H1 (cell line): ENCODE results near the gene TBC1D16. TPM values are rescaled to one million over a fixed set of nuclear protein-coding genes. Genes with fewer than 3 reads are reported as not detected.

Source experiments
- CTCF ChIA-PET: fragments of 300-600 bp; sonication (Branson Sonifier 250); formaldehyde crosslinking; loops from one replicate; lab custom pipeline; 2021; ENCODE audit not compliant: partially characterized antibody; lab: Charles Lee
- POLR2A ChIA-PET: fragments of 300-600 bp; sonication (Branson Sonifier 250); formaldehyde crosslinking; loops from one replicate; lab custom pipeline; 2021; ENCODE audit warnings: inconsistent platforms; ENCODE audit not compliant: partially characterized antibody; lab: Charles Lee
- DNase-seq, 2 experiments: peaks; one replicate each; pipeline versions ENCODE4 v3.0.0 to v3.0.0-alpha.2; 2010 to 2022; ENCODE audit warnings: low spot score in 2 of 2, low read depth in 1 of 2, mixed read lengths in 1 of 2
- FAIRE-seq: peaks from 2 replicates; lab custom pipeline; 2011; peaks lifted over from hg19 to GRCh38; lab: Jason Lieb, UNC
- H2AFZ ChIP-seq: 2 replicates; pipeline ENCODE4 v1.8.1; 2012; ENCODE audit warnings: low read length, inconsistent platforms
- H2AK5ac ChIP-seq: 2 replicates; pipeline ENCODE4 v1.6.1; 2013; ENCODE audit warnings: low read depth, low read length
- H2BK120ac ChIP-seq: replicated peaks from 2 replicates; pipeline ENCODE3; 2013; ENCODE audit warnings: low read depth, low read length, inconsistent platforms
- H2BK12ac ChIP-seq: 2 replicates; pipeline ENCODE4 v1.6.1; 2013; ENCODE audit warnings: low read depth, low read length
- H2BK15ac ChIP-seq: 2 replicates; pipeline ENCODE4 v1.6.1; 2013; ENCODE audit warnings: low read length
- H2BK20ac ChIP-seq: 2 replicates; pipeline ENCODE4 v1.6.1; 2013; ENCODE audit warnings: low read length
- H2BK5ac ChIP-seq: 2 replicates; pipeline ENCODE4 v1.6.1; 2013; ENCODE audit warnings: low read depth, low read length
- H3K14ac ChIP-seq: 2 replicates; pipeline ENCODE4 v1.6.1; 2013; ENCODE audit warnings: inconsistent platforms; ENCODE audit not compliant: insufficient read length
- H3K18ac ChIP-seq: 2 replicates; pipeline ENCODE4 v1.6.1; 2013; ENCODE audit warnings: low read length; ENCODE audit errors: extremely low read depth
- H3K23ac ChIP-seq: 2 replicates; pipeline ENCODE4 v1.6.1; 2013; ENCODE audit warnings: inconsistent platforms; ENCODE audit not compliant: insufficient read length
- H3K23me2 ChIP-seq: 2 replicates; pipeline ENCODE4 v1.6.1; 2013; ENCODE audit warnings: low read depth, low read length
- H3K27ac ChIP-seq: 2 replicates; pipeline ENCODE4 v1.6.1; 2011; ENCODE audit warnings: low read depth, low read length, inconsistent platforms
- H3K27me3 ChIP-seq, 4 experiments: replicated peaks in 1 of 4; 1 replicate in 1 of 4; 2 replicates in 3 of 4; pipeline versions ENCODE4 v1.6.1 to v1.8.1; 2011 to 2013; ENCODE audit warnings: low read length in 3 of 4, mild to moderate bottlenecking in 3 of 4, inconsistent platforms in 2 of 4, mixed read lengths in 2 of 4, moderate library complexity in 1 of 4; ENCODE audit not compliant: control insufficient read depth in 3 of 4, insufficient read depth in 3 of 4; ENCODE audit errors: extremely low read depth in 1 of 4
- H3K36me3 ChIP-seq, 4 experiments: 2 replicates each; pipeline versions ENCODE4 v1.6.1 to v1.8.1; 2011 to 2013; ENCODE audit warnings: mild to moderate bottlenecking in 4 of 4, low read length in 3 of 4, moderate library complexity in 2 of 4, control low read depth in 1 of 4, inconsistent platforms in 1 of 4; ENCODE audit not compliant: insufficient read depth in 4 of 4, control insufficient read depth in 2 of 4
- H3K4ac ChIP-seq: replicated peaks from 2 replicates; pipeline ENCODE3; 2013; ENCODE audit warnings: low read length, low read depth, mixed read lengths, inconsistent platforms; ENCODE audit not compliant: insufficient read length
- H3K4me1 ChIP-seq, 4 experiments: replicated peaks in 1 of 4; 1 replicate in 1 of 4; 2 replicates in 3 of 4; pipeline versions ENCODE4 v1.6.1 to v1.8.1; 2011 to 2013; ENCODE audit warnings: low read length in 3 of 4, inconsistent platforms in 2 of 4, mixed read lengths in 1 of 4; ENCODE audit not compliant: insufficient read depth in 4 of 4, control insufficient read depth in 3 of 4
- H3K4me2 ChIP-seq, 2 experiments: 2 replicates each; pipeline versions ENCODE4 v1.6.1 to v1.8.1; 2011 to 2013; ENCODE audit warnings: low read depth in 2 of 2, low read length in 2 of 2, control low read depth in 1 of 2, inconsistent platforms in 1 of 2, mild to moderate bottlenecking in 1 of 2; ENCODE audit not compliant: insufficient read depth in 1 of 2
- H3K4me3 ChIP-seq, 4 experiments: fragments of 200-600, 300-600 bp in 1 of 4; sonication (generic), shearing (Covaris generic), sonication (Bioruptor Twin) in 1 of 4; 2 replicates each; pipeline versions ENCODE4 v1.5.1 to v1.8.1; 2011 to 2016; ENCODE audit warnings: low read length in 4 of 4, low read depth in 3 of 4, control low read depth in 2 of 4, inconsistent platforms in 2 of 4, mild to moderate bottlenecking in 2 of 4, mixed read lengths in 1 of 4, moderate library complexity in 1 of 4; ENCODE audit not compliant: insufficient read depth in 2 of 4; ENCODE audit errors: extremely low read depth in 1 of 4
- H3K56ac ChIP-seq: replicated peaks from 2 replicates; pipeline ENCODE3; 2013; ENCODE audit warnings: low read depth, mild to moderate bottlenecking, mixed read lengths, low read length, inconsistent platforms; ENCODE audit not compliant: insufficient read length
- H3K79me1 ChIP-seq: 2 replicates; pipeline ENCODE4 v1.6.1; 2013; ENCODE audit warnings: low read depth, low read length, control low read depth
- H3K79me2 ChIP-seq, 2 experiments: 2 replicates each; pipeline versions ENCODE4 v1.6.1 to v1.8.1; 2012 to 2013; ENCODE audit warnings: low read length in 2 of 2, mild to moderate bottlenecking in 2 of 2, inconsistent platforms in 1 of 2; ENCODE audit not compliant: insufficient read depth in 2 of 2, control insufficient read depth in 1 of 2
- H3K9ac ChIP-seq, 4 experiments: replicated peaks in 1 of 4; 1 replicate in 1 of 4; 2 replicates in 3 of 4; pipeline versions ENCODE4 v1.6.1 to v1.8.1; 2011 to 2013; ENCODE audit warnings: low read depth in 3 of 4, low read length in 3 of 4, control low read depth in 2 of 4, mild to moderate bottlenecking in 2 of 4, moderate library complexity in 2 of 4, inconsistent platforms in 1 of 4; ENCODE audit errors: extremely low read depth in 1 of 4
- H3K9me3 ChIP-seq, 2 experiments: 2 replicates each; pipeline versions ENCODE4 v1.6.1 to v1.8.1; 2012 to 2013; ENCODE audit warnings: mild to moderate bottlenecking in 2 of 2, moderate library complexity in 2 of 2, control low read depth in 1 of 2, inconsistent platforms in 1 of 2, low read depth in 1 of 2, low read length in 1 of 2, mixed read lengths in 1 of 2; ENCODE audit not compliant: insufficient read depth in 2 of 2
- H4K20me1 ChIP-seq, 2 experiments: replicated peaks in 1 of 2; 2 replicates each; pipeline versions ENCODE3 to v1.8.1; 2011 to 2013; ENCODE audit warnings: inconsistent platforms in 2 of 2, low read length in 2 of 2, mild to moderate bottlenecking in 1 of 2; ENCODE audit not compliant: insufficient read depth in 2 of 2, control insufficient read depth in 1 of 2
- H4K5ac ChIP-seq: 2 replicates; pipeline ENCODE4 v1.6.1; 2013; ENCODE audit warnings: low read length, low read depth, mixed read lengths, inconsistent platforms; ENCODE audit not compliant: insufficient read length
- H4K8ac ChIP-seq: 2 replicates; pipeline ENCODE4 v1.8.0; 2013; ENCODE audit warnings: mild to moderate bottlenecking, moderate library complexity, low read length, inconsistent platforms; ENCODE audit not compliant: insufficient read depth; ENCODE audit errors: extremely low read depth
- H4K91ac ChIP-seq: replicated peaks from 2 replicates; pipeline ENCODE3; 2013; ENCODE audit warnings: low read length, mixed read lengths, inconsistent platforms; ENCODE audit not compliant: insufficient read length
- BACH1 ChIP-seq: IDR thresholded peaks from 2 replicates; pipeline ENCODE4 v1.6.1; 2012; ENCODE audit warnings: low read length, improper control_type of control experiment
- CHD2 ChIP-seq: IDR thresholded peaks from 2 replicates; pipeline ENCODE4 v1.6.1; 2012; ENCODE audit warnings: low read length, improper control_type of control experiment
- KDM1A ChIP-seq: fragments of 200-600, 300-600 bp; sonication (generic); IDR thresholded peaks from 2 replicates; pipeline ENCODE4 v1.7.1; 2016; ENCODE audit warnings: mild to moderate bottlenecking, low read length, borderline replicate concordance
- NRF1 ChIP-seq: IDR thresholded peaks from 2 replicates; pipeline ENCODE4 v1.6.1; 2011; ENCODE audit warnings: mild to moderate bottlenecking, low read depth, low read length, improper control_type of control experiment
- RBBP5 ChIP-seq: IDR thresholded peaks from 2 replicates; pipeline ENCODE4 v1.7.1; 2012; ENCODE audit warnings: low read depth, mild to moderate bottlenecking, inconsistent platforms, low read length, moderate library complexity, borderline replicate concordance
- SP2 ChIP-seq: IDR thresholded peaks from 2 replicates; pipeline ENCODE4 v1.6.1; 2012; ENCODE audit warnings: mild to moderate bottlenecking, low read length, inconsistent platforms
- SP4 ChIP-seq: IDR thresholded peaks from 2 replicates; pipeline ENCODE4 v1.6.1; 2012; ENCODE audit warnings: low read length, inconsistent platforms
- SUZ12 ChIP-seq: fragments of 200-600 bp; sonication (generic); IDR thresholded peaks from 2 replicates; pipeline ENCODE4 v1.6.1; 2012; ENCODE audit warnings: mild to moderate bottlenecking, inconsistent platforms, low read length, moderate library complexity, mixed read lengths
- TAF1 ChIP-seq: IDR thresholded peaks from 2 replicates; pipeline ENCODE4 v1.6.1; 2011; ENCODE audit warnings: mild to moderate bottlenecking, low read depth, low read length
- WGBS, 2 experiments: shearing (Covaris generic) in 1 of 2; methylation state at CpG; one replicate each; pipeline versions ENCODE4 v1.1.6 to v1.1.7; 2013 to 2015; ENCODE audit warnings: low lambda C conversion rate in 2 of 2, mixed read lengths in 2 of 2, inconsistent platforms in 1 of 2, low coverage in 1 of 2, missing lambda C conversion rate in 1 of 2; ENCODE audit not compliant: insufficient replicate concordance in 2 of 2, insufficient coverage in 1 of 2, insufficient read length in 1 of 2; ENCODE audit errors: extremely low coverage in 1 of 2, missing lambda C conversion rate in 1 of 2; 5-methylcytosine and 5-hydroxymethylcytosine counted together
- polyA plus RNA-seq, 7 experiments: library from polyadenylated mRNA; depleted of rRNA in 3 of 7; stranded (reverse) in 5 of 7; unstranded in 2 of 7; fragments of >200 nt in 5 of 7; fragments of 200-250 nt in 2 of 7; gene quantifications; 1 replicate in 5 of 7; 2 replicates in 1 of 7; 4 replicates in 1 of 7; pipeline versions ENCODE4 v1.2.1 to v1.2.3, GENCODE V29; 2011 to 2013; ENCODE audit warnings: missing spikeins in 2 of 7, mixed read lengths in 2 of 7
- total RNA-seq: library from RNA; stranded (reverse); fragmentation: NEBNext Ultra II Directional; extraction: Animal tissue kit (Norgen Biotek cat#: 25700); gene quantifications from 2 replicates; pipeline ENCODE4 v1.2.1, GENCODE V29; 2021
- TF ChIP-seq, protein P1 (sequence below): IDR thresholded peaks from 2 replicates; pipeline ENCODE4 v1.6.1; 2012; ENCODE audit warnings: low read length, inconsistent platforms

TBC1D16 gene
- total and polyA plus RNA-seq, 2 of the 8 experiments (the other 6 are each of a cell fraction or from before 2014, with no cell fraction given): 21.1 to 109 TPM

DNA sequence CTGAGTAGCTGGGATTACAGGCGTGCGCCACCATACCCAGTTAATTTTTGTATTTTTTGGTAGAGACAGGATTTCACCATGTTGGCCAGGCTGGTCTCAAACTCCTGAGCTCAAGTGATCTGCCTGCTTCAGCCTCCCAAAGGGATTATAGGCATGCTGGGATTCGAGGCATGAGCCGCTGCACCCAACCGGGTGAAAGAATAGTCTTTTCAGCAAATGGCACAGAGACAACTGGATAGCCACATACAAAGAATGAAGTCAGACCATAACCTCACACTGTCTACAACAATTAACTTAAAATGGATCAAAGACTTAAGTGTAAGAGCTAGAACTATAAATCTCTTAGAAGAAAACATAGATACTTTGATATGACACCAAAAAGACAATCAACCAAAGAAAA is 67.6 kb downstream of the TBC1D16 start:
- Histone ChIP-seq H3K4me2 (no peak overlapping the region), H2BK12ac (no peak overlapping the region), H4K8ac (no peak overlapping the region), H3K79me2 (peaks cover 0 to 15% of the 10 kb centered on the region in 2 experiments; a peak in 2 of 4 replicates), H2BK120ac (no peak overlapping the region), H2BK15ac (no peak overlapping the region), H2BK20ac (no peak overlapping the region), H4K91ac (no peak overlapping the region), H3K14ac (no peak overlapping the region), H3K4me1 (peaks cover 0 to 3% (median 1%) of the 10 kb centered on the region in 4 experiments; a peak in 3 of 7 replicates), H3K79me1 (peaks cover 5% of the 10 kb centered on the region; the same call in 1 of the 2 replicates), H3K23ac (no peak overlapping the region), H2BK5ac (no peak overlapping the region), H3K56ac (no peak overlapping the region), H3K4me3 (no peak overlapping the region), H3K4ac (no peak overlapping the region), H3K36me3 (peaks cover 0 to 6% (median 2%) of the 10 kb centered on the region in 4 experiments; a peak in 2 of 8 replicates), H4K5ac (no peak overlapping the region), H3K27ac (no peak overlapping the region), H2AFZ (no peak overlapping the region)
- no peak for FAIRE-seq
- POLR2A ChIA-PET: interaction anchor here (1.3 to 3.6 kb wide), 4 partner anchors 17 to 157 kb away, joined by 3 to 25 read pairs (median 3); no protein-coding TSS in a partner anchor
- TF ChIP-seq SP2: no peak
- TF ChIP-seq CHD2: no peak
- TF ChIP-seq KDM1A: no peak
- TF ChIP-seq SUZ12: no peak
- TF ChIP-seq NRF1: no peak
- TF ChIP-seq, protein P1, sequence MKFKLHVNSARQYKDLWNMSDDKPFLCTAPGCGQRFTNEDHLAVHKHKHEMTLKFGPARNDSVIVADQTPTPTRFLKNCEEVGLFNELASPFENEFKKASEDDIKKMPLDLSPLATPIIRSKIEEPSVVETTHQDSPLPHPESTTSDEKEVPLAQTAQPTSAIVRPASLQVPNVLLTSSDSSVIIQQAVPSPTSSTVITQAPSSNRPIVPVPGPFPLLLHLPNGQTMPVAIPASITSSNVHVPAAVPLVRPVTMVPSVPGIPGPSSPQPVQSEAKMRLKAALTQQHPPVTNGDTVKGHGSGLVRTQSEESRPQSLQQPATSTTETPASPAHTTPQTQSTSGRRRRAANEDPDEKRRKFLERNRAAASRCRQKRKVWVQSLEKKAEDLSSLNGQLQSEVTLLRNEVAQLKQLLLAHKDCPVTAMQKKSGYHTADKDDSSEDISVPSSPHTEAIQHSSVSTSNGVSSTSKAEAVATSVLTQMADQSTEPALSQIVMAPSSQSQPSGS: no peak
- no peak for TF ChIP-seq RBBP5
- no peak for TF ChIP-seq SP4
- no peak for TF ChIP-seq BACH1
- TF ChIP-seq TAF1: no peak
- TF ChIP-seq, all 59 proteins: peak for 0
- WGBS, 2 experiments: 88% methylated on average over 5 of the region's 5 CpGs; no CpG with 5 or more reads in 1 of the 2 experiments
- Histone ChIP-seq H3K23me2 (no peaks in the 10 kb centered on the region), H4K20me1 (no peaks in the 10 kb centered on the region), H3K18ac (no peak overlapping the region), H3K9me3 (no peaks in the 10 kb centered on the region), H3K9ac (no peak overlapping the region), H3K27me3 (no peaks in the 10 kb centered on the region), H2AK5ac (no peak overlapping the region)
- CTCF ChIA-PET: interaction anchor here (0.9 to 3.1 kb wide), 6 partner anchors 23 to 123 kb away, joined by 3 to 14 read pairs (median 4); no protein-coding TSS in a partner anchor
- DNase-seq: no peak
